GM18907 (cell line): ENCODE results near the gene IFT88.
"Not testable (repeated sequence)": the region's sequence is repeated elsewhere in the genome, so short reads cannot be mapped to it uniquely, and the experiment has no call there.

Experiments used
- ATAC-seq: cut with Tn5 transposase; IDR thresholded peaks from one replicate; pipeline ENCODE4 v1.9.1; 2021; ENCODE audit warnings: mild to moderate bottlenecking, moderate library complexity; ENCODE audit not compliant: unreplicated experiment

The IFT88 gene

GRCh38 chr13:20616059-20616797, 49.3 kb downstream of the IFT88 start:
- ATAC-seq, result no peak

- ATAC-seq, result no peak
Observed at GRCh38 chr13:20623000-20623399, 56.0 kb downstream of the IFT88 start.

- ATAC-seq, result no peak
Observed at GRCh38 chr13:20624213-20624612, 57.3 kb downstream of the IFT88 start.

- ATAC-seq, result no peak
Observed at GRCh38 chr13:20633802-20634201, 66.8 kb downstream of the IFT88 start.

GRCh38 chr13:20636079-20636478, 69.1 kb downstream of the IFT88 start:
- no peak for ATAC-seq

GRCh38 chr13:20637811-20638210, 70.9 kb downstream of the IFT88 start:
- ATAC-seq, result no peak

GRCh38 chr13:20647758-20648157, 80.8 kb downstream of the IFT88 start:
- no peak for ATAC-seq

GRCh38 chr13:20652946-20653345, 86.0 kb downstream of the IFT88 start:
- no peak for ATAC-seq

GRCh38 chr13:20654156-20654555, 87.2 kb downstream of the IFT88 start:
- no peak for ATAC-seq

GRCh38 chr13:20658451-20659040, 91.6 kb downstream of the IFT88 start:
- no peak for ATAC-seq

- ATAC-seq, result no peak
Observed at GRCh38 chr13:20664351-20664750, 97.4 kb downstream of the IFT88 start.

- no peak for ATAC-seq
Observed at GRCh38 chr13:20666948-20667347, 100.0 kb downstream of the IFT88 start.

- no peak for ATAC-seq
Observed at GRCh38 chr13:20667857-20668437, 101.0 kb downstream of the IFT88 start.

- no peak for ATAC-seq
Observed at GRCh38 chr13:20669162-20669561, 102.2 kb downstream of the IFT88 start.

- ATAC-seq, result no peak
Observed at GRCh38 chr13:20671789-20672188, 104.8 kb downstream of the IFT88 start.

- no peak for ATAC-seq
Observed at GRCh38 chr13:20672772-20673171, 105.8 kb downstream of the IFT88 start.

GRCh38 chr13:20673715-20674114, 106.8 kb downstream of the IFT88 start:
- no peak for ATAC-seq

- ATAC-seq, result no peak
Observed at GRCh38 chr13:20676213-20676612, 109.3 kb downstream of the IFT88 start.

- ATAC-seq, result not testable (repeated sequence)
Observed at GRCh38 chr13:20678606-20679005, 111.6 kb downstream of the IFT88 start.

- no peak for ATAC-seq
Observed at GRCh38 chr13:20679879-20680278, 112.9 kb downstream of the IFT88 start.

- no peak for ATAC-seq
Observed at GRCh38 chr13:20680416-20681080, 113.6 kb downstream of the IFT88 start.

- not testable (repeated sequence) for ATAC-seq
Observed at GRCh38 chr13:20681481-20681880, 114.5 kb downstream of the IFT88 start.
